ENCODE results near the gene MVB12B.
A peak's percentile ranks its signal among the peaks of the same experiment; 100 is the strongest.
"Not testable (repeated sequence)": the region's sequence is repeated elsewhere in the genome, so short reads cannot be mapped to it uniquely, and the experiment has no call there.

MVB12B gene, protein sequence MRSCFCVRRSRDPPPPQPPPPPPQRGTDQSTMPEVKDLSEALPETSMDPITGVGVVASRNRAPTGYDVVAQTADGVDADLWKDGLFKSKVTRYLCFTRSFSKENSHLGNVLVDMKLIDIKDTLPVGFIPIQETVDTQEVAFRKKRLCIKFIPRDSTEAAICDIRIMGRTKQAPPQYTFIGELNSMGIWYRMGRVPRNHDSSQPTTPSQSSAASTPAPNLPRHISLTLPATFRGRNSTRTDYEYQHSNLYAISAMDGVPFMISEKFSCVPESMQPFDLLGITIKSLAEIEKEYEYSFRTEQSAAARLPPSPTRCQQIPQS

GRCh38 chr9:126326228-126327005, at the start of gene MVB12B:
Gene MVB12B (plus strand): TSS chr9:126326829. CDS start chr9:126326930, 101 bp downstream.
- H3K9ac ChIP-seq (ENCODE audit: low read length) = peak within 1 kb of the TSS; percentile 56
- peaks cover 13% of the 10 kb centered on the region for H3K27me3 ChIP-seq (ENCODE audit: low read depth, low read length)
- H3K9me3 ChIP-seq (ENCODE audit: insufficient read depth, low read length) = peaks cover 17% of the 10 kb centered on the region; the same call in 1 of the 2 replicates
- H3K79me2 ChIP-seq (ENCODE audit: low read length) = no peaks in the 10 kb centered on the region
- no peak for TF ChIP-seq CTCF (IDR thresholded peaks at IDR 0.05; ENCODE audit: low read depth, low read length)
- peak within 1 kb of the TSS; percentile 87 for H3K4me3 ChIP-seq (ENCODE audit: low read length)
- H2AFZ ChIP-seq (ENCODE audit: low read depth, low read length) = peak within 1 kb of the TSS; percentile 77
- H4K20me1 ChIP-seq (ENCODE audit: insufficient read depth, low read length) = no peaks in the 10 kb centered on the region
- no peaks in the 10 kb centered on the region for H3K36me3 ChIP-seq (replicated peaks; ENCODE audit: low read depth, low read length)
- H3K4me2 ChIP-seq (ENCODE audit: low read length) = peak within 1 kb of the TSS; percentile 82
- no peak within 1 kb of the TSS for H3K27ac ChIP-seq (ENCODE audit: low read length)
- peaks cover 18% of the 10 kb centered on the region for H3K4me1 ChIP-seq (ENCODE audit: low read length)

GRCh38 chr9:126283799-126284465, 42.7 kb upstream of the MVB12B start:
- H3K4me2 ChIP-seq (ENCODE audit: low read length) = no peak overlapping the region
- no peaks in the 10 kb centered on the region for H3K36me3 ChIP-seq (replicated peaks; ENCODE audit: low read depth, low read length)
- H3K27ac ChIP-seq (ENCODE audit: low read length) = no peak overlapping the region
- peaks cover 28% of the 10 kb centered on the region for H3K27me3 ChIP-seq (ENCODE audit: low read depth, low read length)
- 0 out of 2 replicates have a peak, but pooled peaks cover 2% of the 10 kb centered on the region for H3K9me3 ChIP-seq (ENCODE audit: insufficient read depth, low read length)
- no peaks in the 10 kb centered on the region for H3K79me2 ChIP-seq (ENCODE audit: low read length)
- no peak overlapping the region for H2AFZ ChIP-seq (ENCODE audit: low read depth, low read length)
- no peaks in the 10 kb centered on the region for H4K20me1 ChIP-seq (ENCODE audit: insufficient read depth, low read length)
- no peak overlapping the region for H3K4me3 ChIP-seq (ENCODE audit: low read length)
- H3K4me1 ChIP-seq (ENCODE audit: low read length) = no peaks in the 10 kb centered on the region
- no peak overlapping the region for H3K9ac ChIP-seq (ENCODE audit: low read length)
- TF ChIP-seq EZH2phosphoT487 (IDR thresholded peaks at IDR 0.05; ENCODE audit: low read depth) = no peak
- no peak for TF ChIP-seq CTCF (IDR thresholded peaks at IDR 0.05; ENCODE audit: low read depth, low read length)

DNA sequence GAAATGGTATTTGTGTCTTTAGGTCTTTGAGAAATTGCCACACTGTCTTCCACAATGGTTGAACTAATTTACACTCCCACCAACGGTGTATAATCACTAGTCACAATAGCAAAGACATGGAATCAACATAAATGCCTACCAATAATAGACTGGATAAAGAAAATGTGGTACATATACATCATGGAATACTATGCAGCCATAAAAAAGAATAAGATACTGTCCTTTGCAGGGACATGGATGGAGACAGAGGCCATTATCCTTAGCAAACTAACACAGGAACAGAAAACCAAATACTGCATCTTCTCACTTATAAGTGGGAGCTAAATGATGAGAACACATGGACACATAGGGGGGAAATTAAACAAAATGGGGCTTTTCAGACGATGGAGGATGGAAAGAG, 41.0 kb upstream of the MVB12B start:
- not testable (repeated sequence) for H2AFZ ChIP-seq (ENCODE audit: low read depth, low read length); H3K4me2 ChIP-seq (ENCODE audit: low read length); H3K9ac ChIP-seq (ENCODE audit: low read length); H4K20me1 ChIP-seq (ENCODE audit: insufficient read depth, low read length); H3K36me3 ChIP-seq (replicated peaks; ENCODE audit: low read depth, low read length); H3K4me3 ChIP-seq (ENCODE audit: low read length); H3K27ac ChIP-seq (ENCODE audit: low read length); H3K9me3 ChIP-seq (ENCODE audit: insufficient read depth, low read length); H3K4me1 ChIP-seq (ENCODE audit: low read length); H3K79me2 ChIP-seq (ENCODE audit: low read length)
- peaks cover 13% of the 10 kb centered on the region for H3K27me3 ChIP-seq (ENCODE audit: low read depth, low read length)

- Histone ChIP-seq H2AFZ (ENCODE audit: low read depth, low read length) (no peak overlapping the region), H3K4me3 (ENCODE audit: low read length) (no peak overlapping the region), H3K27me3 (ENCODE audit: low read depth, low read length) (peaks cover 18% of the 10 kb centered on the region), H3K79me2 (ENCODE audit: low read length) (no peaks in the 10 kb centered on the region), H3K4me1 (ENCODE audit: low read length) (no peaks in the 10 kb centered on the region), H3K27ac (ENCODE audit: low read length) (no peak overlapping the region), H4K20me1 (ENCODE audit: insufficient read depth, low read length) (no peaks in the 10 kb centered on the region), H3K9me3 (ENCODE audit: insufficient read depth, low read length) (no peaks in the 10 kb centered on the region), H3K4me2 (ENCODE audit: low read length) (no peak overlapping the region), H3K36me3 (replicated peaks; ENCODE audit: low read depth, low read length) (no peaks in the 10 kb centered on the region), H3K9ac (ENCODE audit: low read length) (no peak overlapping the region)
- TF ChIP-seq EZH2phosphoT487 (IDR thresholded peaks at IDR 0.05; ENCODE audit: low read depth) (no peak), CTCF (IDR thresholded peaks at IDR 0.05; ENCODE audit: low read depth, low read length) (no peak)
These were observed 39.3 kb upstream of the MVB12B start for GRCh38 chr9:126287166-126287866.

Data from OCI-LY3 (cell line).